Measurements from ENCODE around the gene DGKD.
"Not testable (repeated sequence)": the region's sequence is repeated elsewhere in the genome, so short reads cannot be mapped to it uniquely, and the experiment has no call there.

The DGKD gene

DNA sequence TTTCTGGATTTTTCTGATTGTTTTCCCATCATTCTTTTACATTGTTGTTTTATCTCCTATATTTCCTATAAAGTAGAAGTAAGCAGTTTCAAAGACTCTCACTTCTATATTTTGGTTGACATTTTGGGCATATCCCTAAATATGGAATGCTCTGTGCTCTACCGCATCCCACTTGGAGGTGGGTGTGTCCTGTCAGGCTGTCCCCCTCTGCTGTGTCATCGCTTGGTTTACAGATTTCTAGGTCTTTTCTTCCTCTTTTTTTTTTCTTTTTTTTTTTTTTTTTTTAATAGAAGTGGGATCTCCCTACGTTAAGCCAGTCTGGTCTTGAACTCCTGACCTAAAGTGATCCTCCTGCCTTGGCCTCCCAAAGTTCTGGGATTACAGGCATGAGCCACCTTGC lies 13.3 kb downstream of the DGKD start:
- no peak for DNase-seq (ENCODE audit: insufficient read length, low spot score)
- no peak for FAIRE-seq

GRCh38 chr2:233368756-233369155 lies 14.5 kb downstream of the DGKD start:
- DNase-seq (ENCODE audit: insufficient read length, low spot score) (no peak), FAIRE-seq (no peak)
- TF ChIP-seq POLR2A (IDR thresholded peaks at IDR 0.05; ENCODE audit: low read depth, low read length) (no peak), POU2F2 (IDR thresholded peaks at IDR 0.05; ENCODE audit: low read depth, low read length) (no peak), POLR2AphosphoS5 (IDR thresholded peaks at IDR 0.05; ENCODE audit: low read depth, low read length) (no peak), SPI1 (IDR thresholded peaks at IDR 0.05; ENCODE audit: low read depth, low read length) (no peak), PAX5 (IDR thresholded peaks at IDR 0.05; ENCODE audit: insufficient read depth, low read length, severe bottlenecking) (no peak), TAF1 (IDR thresholded peaks at IDR 0.05; ENCODE audit: low read depth, low read length) (no peak)

More for the DNA sequence above, 13.3 kb downstream of the DGKD start:
- no peak for TF ChIP-seq SPI1 (IDR thresholded peaks at IDR 0.05; ENCODE audit: low read depth, low read length)
- TF ChIP-seq POU2F2 (IDR thresholded peaks at IDR 0.05; ENCODE audit: low read depth, low read length): no peak
- no peak for TF ChIP-seq PAX5 (IDR thresholded peaks at IDR 0.05; ENCODE audit: insufficient read depth, low read length, severe bottlenecking)
- TF ChIP-seq POLR2AphosphoS5 (IDR thresholded peaks at IDR 0.05; ENCODE audit: low read depth, low read length): no peak
- TF ChIP-seq POLR2A (IDR thresholded peaks at IDR 0.05; ENCODE audit: low read depth, low read length): no peak
- TF ChIP-seq TAF1 (IDR thresholded peaks at IDR 0.05; ENCODE audit: low read depth, low read length): no peak

DNA sequence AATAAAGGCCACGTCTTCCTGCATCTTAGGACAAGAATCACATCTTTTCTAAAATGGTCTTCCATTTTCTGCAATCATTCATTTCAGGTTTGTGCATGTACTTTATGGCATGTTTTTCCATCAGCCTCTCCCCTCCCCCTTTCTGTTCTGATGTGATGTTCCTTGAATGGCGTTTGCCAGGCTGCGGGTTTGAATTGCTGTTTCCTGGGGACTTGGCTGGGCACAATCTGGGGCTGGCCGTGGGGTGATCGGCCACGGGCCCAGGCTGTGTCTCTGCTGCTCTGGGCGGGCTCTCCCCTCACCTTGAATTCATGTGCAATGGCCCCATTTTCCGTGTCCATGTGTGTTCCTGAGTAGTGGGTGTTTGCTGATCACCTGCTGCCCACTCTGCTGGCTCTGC lies 15.2 kb downstream of the DGKD start:
- FAIRE-seq: no peak
- TF ChIP-seq PAX5 (IDR thresholded peaks at IDR 0.05; ENCODE audit: insufficient read depth, low read length, severe bottlenecking): no peak
- no peak for TF ChIP-seq POU2F2 (IDR thresholded peaks at IDR 0.05; ENCODE audit: low read depth, low read length)
- TF ChIP-seq TAF1 (IDR thresholded peaks at IDR 0.05; ENCODE audit: low read depth, low read length): no peak
- TF ChIP-seq SPI1 (IDR thresholded peaks at IDR 0.05; ENCODE audit: low read depth, low read length): no peak
- TF ChIP-seq POLR2A (IDR thresholded peaks at IDR 0.05; ENCODE audit: low read depth, low read length): no peak
- no peak for TF ChIP-seq POLR2AphosphoS5 (IDR thresholded peaks at IDR 0.05; ENCODE audit: low read depth, low read length)
- DNase-seq (ENCODE audit: insufficient read length, low spot score): no peak

- FAIRE-seq (no peak), DNase-seq (ENCODE audit: insufficient read length, low spot score) (no peak)
- TF ChIP-seq SPI1 (IDR thresholded peaks at IDR 0.05; ENCODE audit: low read depth, low read length) (no peak), TAF1 (IDR thresholded peaks at IDR 0.05; ENCODE audit: low read depth, low read length) (no peak), PAX5 (IDR thresholded peaks at IDR 0.05; ENCODE audit: insufficient read depth, low read length, severe bottlenecking) (no peak), POLR2A (IDR thresholded peaks at IDR 0.05; ENCODE audit: low read depth, low read length) (no peak), POU2F2 (IDR thresholded peaks at IDR 0.05; ENCODE audit: low read depth, low read length) (no peak), POLR2AphosphoS5 (IDR thresholded peaks at IDR 0.05; ENCODE audit: low read depth, low read length) (no peak)
Measured at GRCh38 chr2:233369897-233370685, 15.8 kb downstream of the DGKD start.

DNA sequence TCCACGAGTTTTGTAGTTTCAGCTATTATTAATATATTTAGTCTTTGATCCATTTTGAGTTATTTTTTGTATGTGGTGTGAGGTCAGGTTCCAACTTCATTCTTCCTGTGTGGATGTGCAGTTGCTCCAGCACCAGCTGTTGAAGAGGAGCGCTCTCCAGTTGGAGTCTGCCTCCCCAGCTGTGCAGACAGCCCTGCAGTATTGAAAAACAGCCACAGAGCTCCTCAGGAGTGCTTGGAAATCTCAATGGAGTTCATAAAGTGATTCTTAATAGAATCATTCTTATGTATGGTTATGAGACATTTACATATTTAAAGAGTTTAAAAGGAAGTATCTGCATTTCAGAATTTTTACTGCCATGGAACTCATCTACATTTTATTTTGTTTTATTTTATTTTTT lies 17.3 kb downstream of the DGKD start:
- TF ChIP-seq SPI1 (IDR thresholded peaks at IDR 0.05; ENCODE audit: low read depth, low read length) (no peak), TAF1 (IDR thresholded peaks at IDR 0.05; ENCODE audit: low read depth, low read length) (no peak), POU2F2 (IDR thresholded peaks at IDR 0.05; ENCODE audit: low read depth, low read length) (no peak), POLR2A (IDR thresholded peaks at IDR 0.05; ENCODE audit: low read depth, low read length) (no peak), PAX5 (IDR thresholded peaks at IDR 0.05; ENCODE audit: insufficient read depth, low read length, severe bottlenecking) (no peak), POLR2AphosphoS5 (IDR thresholded peaks at IDR 0.05; ENCODE audit: low read depth, low read length) (no peak)
- FAIRE-seq: no peak
- no peak for DNase-seq (ENCODE audit: insufficient read length, low spot score)

DNA sequence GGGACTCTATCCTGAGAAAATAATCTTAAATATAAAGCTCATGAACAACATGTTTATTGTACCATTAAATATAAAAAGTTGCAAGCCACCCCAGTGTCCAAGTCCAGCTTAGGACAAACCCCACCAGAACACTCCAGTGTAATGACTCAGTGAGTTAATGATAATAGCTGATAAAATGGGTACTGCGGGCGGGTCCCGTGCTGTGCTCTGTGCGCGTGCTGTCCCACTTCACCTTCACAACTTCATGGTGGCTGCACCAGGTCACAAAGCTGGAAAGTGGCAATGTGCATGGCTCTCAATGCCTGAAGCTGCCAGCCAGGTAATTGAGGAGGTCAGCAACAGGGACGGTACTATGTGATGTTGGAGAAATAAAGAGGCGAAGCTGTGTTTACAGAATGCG lies 18.6 kb downstream of the DGKD start:
- FAIRE-seq: no peak
- no peak for DNase-seq (ENCODE audit: insufficient read length, low spot score)
- TF ChIP-seq POLR2AphosphoS5 (IDR thresholded peaks at IDR 0.05; ENCODE audit: low read depth, low read length): no peak

DNA sequence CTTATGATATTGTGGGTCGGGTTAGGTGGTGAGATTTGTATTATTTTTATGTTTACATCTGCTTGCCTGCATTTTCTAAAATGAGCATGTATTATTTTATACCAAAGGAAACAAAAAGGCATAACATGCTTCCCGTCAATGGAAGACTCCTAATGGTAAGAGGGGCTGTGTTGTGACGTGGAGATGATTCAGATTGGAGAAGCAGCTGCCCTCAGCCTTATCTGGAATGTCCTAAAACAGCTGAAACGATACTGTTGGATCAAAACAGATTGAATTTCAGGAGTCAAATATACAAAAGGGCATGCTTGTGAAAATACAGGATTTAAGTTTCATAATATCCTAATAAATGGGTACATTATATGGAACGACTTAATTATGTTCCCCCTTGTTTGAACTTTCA lies 19.0 kb downstream of the DGKD start:
- DNase-seq (ENCODE audit: insufficient read length, low spot score) (no peak), FAIRE-seq (peak; percentile 35)
- TF ChIP-seq POLR2A (IDR thresholded peaks at IDR 0.05; ENCODE audit: low read depth, low read length): no peak
- no peak for TF ChIP-seq TAF1 (IDR thresholded peaks at IDR 0.05; ENCODE audit: low read depth, low read length)
- TF ChIP-seq PAX5 (IDR thresholded peaks at IDR 0.05; ENCODE audit: insufficient read depth, low read length, severe bottlenecking): no peak
- no peak for TF ChIP-seq POLR2AphosphoS5 (IDR thresholded peaks at IDR 0.05; ENCODE audit: low read depth, low read length)
- no peak for TF ChIP-seq SPI1 (IDR thresholded peaks at IDR 0.05; ENCODE audit: low read depth, low read length)
- no peak for TF ChIP-seq POU2F2 (IDR thresholded peaks at IDR 0.05; ENCODE audit: low read depth, low read length)

DNA sequence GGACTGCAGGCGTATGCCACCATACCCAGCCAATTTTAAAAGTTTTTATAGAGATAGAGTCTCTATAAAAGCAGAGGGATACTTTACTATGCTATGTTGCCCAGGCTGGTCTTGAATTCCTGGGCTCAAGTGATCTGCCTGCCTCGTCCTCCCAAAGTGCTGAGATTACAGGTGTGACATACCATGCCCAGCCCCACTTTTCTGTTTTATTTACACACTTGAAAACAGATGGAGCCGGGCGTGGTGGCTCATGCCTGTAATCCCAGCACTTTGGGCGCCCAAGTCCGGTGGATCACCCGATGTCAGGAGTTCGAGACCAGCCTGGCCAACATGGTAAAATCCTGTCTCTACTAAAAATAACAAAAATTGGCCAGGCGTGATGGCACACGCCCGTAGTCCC lies 20.5 kb downstream of the DGKD start:
- FAIRE-seq; DNase-seq (ENCODE audit: insufficient read length, low spot score): not testable (repeated sequence)

GRCh38 chr2:233375490-233376314 lies 21.4 kb downstream of the DGKD start:
- TF ChIP-seq POU2F2 (IDR thresholded peaks at IDR 0.05; ENCODE audit: low read depth, low read length): no peak
- no peak for TF ChIP-seq TAF1 (IDR thresholded peaks at IDR 0.05; ENCODE audit: low read depth, low read length)
- no peak for TF ChIP-seq SPI1 (IDR thresholded peaks at IDR 0.05; ENCODE audit: low read depth, low read length)
- TF ChIP-seq PAX5 (IDR thresholded peaks at IDR 0.05; ENCODE audit: insufficient read depth, low read length, severe bottlenecking): no peak
- no peak for TF ChIP-seq POLR2AphosphoS5 (IDR thresholded peaks at IDR 0.05; ENCODE audit: low read depth, low read length)
- TF ChIP-seq POLR2A (IDR thresholded peaks at IDR 0.05; ENCODE audit: low read depth, low read length): no peak
- FAIRE-seq (peak; percentile 92), DNase-seq (ENCODE audit: insufficient read length, low spot score) (no peak)

DNA sequence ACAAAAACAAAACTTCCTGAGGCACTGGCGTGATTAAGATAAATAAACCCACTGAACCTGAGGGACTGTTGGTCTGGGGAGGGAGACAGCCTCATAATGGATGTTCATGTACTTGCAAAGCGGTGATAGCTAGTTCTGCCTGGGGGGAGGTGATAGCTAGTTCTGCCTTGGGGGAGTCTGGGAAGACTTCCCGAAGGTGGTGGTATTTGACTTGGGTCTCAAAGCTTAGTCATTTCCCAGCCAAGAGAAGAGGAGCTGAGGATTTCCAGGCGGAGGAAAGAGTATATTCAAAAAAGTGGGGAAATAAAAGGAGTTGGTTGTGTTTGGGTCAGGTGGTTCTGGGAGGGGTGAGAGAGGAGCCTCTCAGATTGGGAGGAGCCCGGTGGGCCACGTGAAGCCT lies 24.7 kb downstream of the DGKD start:
- no peak for TF ChIP-seq POLR2AphosphoS5 (IDR thresholded peaks at IDR 0.05; ENCODE audit: low read depth, low read length)
- no peak for TF ChIP-seq SPI1 (IDR thresholded peaks at IDR 0.05; ENCODE audit: low read depth, low read length)
- no peak for TF ChIP-seq TAF1 (IDR thresholded peaks at IDR 0.05; ENCODE audit: low read depth, low read length)
- no peak for TF ChIP-seq PAX5 (IDR thresholded peaks at IDR 0.05; ENCODE audit: insufficient read depth, low read length, severe bottlenecking)
- FAIRE-seq (no peak), DNase-seq (ENCODE audit: insufficient read length, low spot score) (no peak)

Data from GM12891 (cell line).